Thoracic aorta (tissue), 2 donors: ENCODE data around the gene RIPK4. TPM values are rescaled to one million over a fixed set of nuclear protein-coding genes. Genes with fewer than 3 reads are reported as not detected.

ENCODE experiments used
- ATAC-seq: fragments of 150-250 bp; one replicate; pipeline ENCODE4 v1.8.0; 2017; ENCODE audit warnings: low read depth; ENCODE audit not compliant: insufficient number of reproducible peaks, low FRiP score
- DNase-seq: peaks from one replicate; pipeline ENCODE4 v3.0.0-alpha.2; 2020; ENCODE audit warnings: low spot score
- H3K27ac ChIP-seq, 2 donors: fragments of 200-600 bp; sonication (generic); 1 replicate in 1 of 2; 2 replicates in 1 of 2; pipeline ENCODE4 v1.5.1; 2016; ENCODE audit warnings: mild to moderate bottlenecking in 2 of 2, moderate library complexity in 2 of 2
- H3K27me3 ChIP-seq: fragments of 200-600 bp; sonication (generic); replicated peaks from 2 replicates; pipeline ENCODE4 v1.6.0; 2016; ENCODE audit warnings: mild to moderate bottlenecking; ENCODE audit not compliant: insufficient read depth
- H3K36me3 ChIP-seq: fragments of 200-600 bp; sonication (generic); one replicate; pipeline ENCODE4 v1.5.1; 2016
- H3K4me1 ChIP-seq, 2 donors: fragments of 200-600 bp; sonication (generic); 1 replicate in 1 of 2; 2 replicates in 1 of 2; pipeline versions ENCODE4 v1.5.1 to v1.6.0; 2016; ENCODE audit warnings: low read depth in 2 of 2, mild to moderate bottlenecking in 1 of 2; ENCODE audit not compliant: control insufficient read depth in 1 of 2
- H3K4me3 ChIP-seq: fragments of 200-600 bp; sonication (generic); 2 replicates; pipeline ENCODE4 v1.5.1; 2016; ENCODE audit warnings: mild to moderate bottlenecking
- H3K9me3 ChIP-seq: fragments of 200-600 bp; sonication (generic); 2 replicates; pipeline ENCODE4 v1.5.1; 2016
- total RNA-seq, 2 donors: library from RNA; depleted of rRNA; stranded (reverse); fragments of >200 nt; gene quantifications; one replicate each; pipeline versions ENCODE4 v1.1.0 to v1.2.3, GENCODE V29; 2016
- TF ChIP-seq, protein P1 (sequence below): fragments of 200-600 bp; sonication (generic); IDR thresholded peaks from one replicate; pipeline ENCODE4 v1.5.1; 2019; ENCODE audit warnings: antibody characterized with exemption

RIPK4 gene
- total RNA-seq, 2 donors from 2014 or later = 6.3 to 9.2 TPM

DNA sequence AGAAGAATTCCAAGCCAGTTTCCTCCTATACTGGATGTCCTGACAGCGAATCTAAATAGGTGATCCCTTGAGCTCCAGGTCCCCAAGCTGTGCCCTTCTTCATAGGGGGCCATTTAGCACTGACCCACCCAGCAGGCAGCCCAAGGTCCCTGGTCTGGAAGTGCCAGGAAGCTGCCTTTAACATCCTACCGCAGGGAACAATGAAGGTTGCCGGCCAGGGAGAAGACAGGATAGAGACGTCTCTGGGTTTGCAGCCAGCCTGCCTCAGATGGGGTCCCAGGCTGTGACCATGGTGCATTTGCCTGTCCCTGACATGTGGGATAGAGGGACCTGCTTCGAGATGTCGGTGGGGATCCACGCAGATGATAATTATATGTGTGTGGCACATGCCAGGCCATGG lies 2.7 kb upstream of the RIPK4 start:
- TF ChIP-seq, protein P1, sequence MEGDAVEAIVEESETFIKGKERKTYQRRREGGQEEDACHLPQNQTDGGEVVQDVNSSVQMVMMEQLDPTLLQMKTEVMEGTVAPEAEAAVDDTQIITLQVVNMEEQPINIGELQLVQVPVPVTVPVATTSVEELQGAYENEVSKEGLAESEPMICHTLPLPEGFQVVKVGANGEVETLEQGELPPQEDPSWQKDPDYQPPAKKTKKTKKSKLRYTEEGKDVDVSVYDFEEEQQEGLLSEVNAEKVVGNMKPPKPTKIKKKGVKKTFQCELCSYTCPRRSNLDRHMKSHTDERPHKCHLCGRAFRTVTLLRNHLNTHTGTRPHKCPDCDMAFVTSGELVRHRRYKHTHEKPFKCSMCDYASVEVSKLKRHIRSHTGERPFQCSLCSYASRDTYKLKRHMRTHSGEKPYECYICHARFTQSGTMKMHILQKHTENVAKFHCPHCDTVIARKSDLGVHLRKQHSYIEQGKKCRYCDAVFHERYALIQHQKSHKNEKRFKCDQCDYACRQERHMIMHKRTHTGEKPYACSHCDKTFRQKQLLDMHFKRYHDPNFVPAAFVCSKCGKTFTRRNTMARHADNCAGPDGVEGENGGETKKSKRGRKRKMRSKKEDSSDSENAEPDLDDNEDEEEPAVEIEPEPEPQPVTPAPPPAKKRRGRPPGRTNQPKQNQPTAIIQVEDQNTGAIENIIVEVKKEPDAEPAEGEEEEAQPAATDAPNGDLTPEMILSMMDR = no peak
- DNase-seq (no peak), ATAC-seq (no peak)
- Histone ChIP-seq H3K27me3 (no peaks in the 10 kb centered on the region), H3K27ac (no peak overlapping the region), H3K4me1 (peaks cover 0 to 28% of the 10 kb centered on the region in 2 donors), H3K36me3 (no peaks in the 10 kb centered on the region), H3K9me3 (no peaks in the 10 kb centered on the region), H3K4me3 (no peak overlapping the region)

DNA sequence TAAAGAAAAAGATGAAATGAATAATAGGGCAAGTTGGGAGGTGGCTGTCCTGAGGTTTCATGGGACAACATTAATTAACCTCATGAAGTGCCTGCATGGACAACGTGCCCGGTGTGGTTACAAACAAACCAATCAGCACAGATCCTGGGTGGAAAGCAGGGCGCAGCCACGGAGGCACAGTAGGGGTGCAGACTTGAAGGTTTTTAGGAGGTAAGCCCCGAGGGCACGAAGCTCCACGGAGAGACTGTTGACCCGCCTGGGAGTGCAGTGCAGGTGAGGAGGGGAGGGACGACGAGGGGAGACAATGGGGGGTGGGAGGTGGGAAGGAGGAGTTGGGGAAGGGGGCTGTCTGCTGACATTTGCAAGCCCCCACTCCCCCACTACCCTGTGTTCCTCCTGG lies 2.3 kb upstream of the RIPK4 start:
- no peaks in the 10 kb centered on the region for H3K9me3 ChIP-seq
- peak overlapping the region; percentile 69 for H3K4me3 ChIP-seq
- TF ChIP-seq, protein P1 = no peak
- H3K4me1 ChIP-seq = peaks cover 0 to 28% of the 10 kb centered on the region in 2 donors
- H3K27me3 ChIP-seq = no peaks in the 10 kb centered on the region
- no peak for DNase-seq
- no peak for ATAC-seq
- H3K36me3 ChIP-seq = no peaks in the 10 kb centered on the region
- H3K27ac ChIP-seq = peak overlapping the region; percentile 55 to 75

DNA sequence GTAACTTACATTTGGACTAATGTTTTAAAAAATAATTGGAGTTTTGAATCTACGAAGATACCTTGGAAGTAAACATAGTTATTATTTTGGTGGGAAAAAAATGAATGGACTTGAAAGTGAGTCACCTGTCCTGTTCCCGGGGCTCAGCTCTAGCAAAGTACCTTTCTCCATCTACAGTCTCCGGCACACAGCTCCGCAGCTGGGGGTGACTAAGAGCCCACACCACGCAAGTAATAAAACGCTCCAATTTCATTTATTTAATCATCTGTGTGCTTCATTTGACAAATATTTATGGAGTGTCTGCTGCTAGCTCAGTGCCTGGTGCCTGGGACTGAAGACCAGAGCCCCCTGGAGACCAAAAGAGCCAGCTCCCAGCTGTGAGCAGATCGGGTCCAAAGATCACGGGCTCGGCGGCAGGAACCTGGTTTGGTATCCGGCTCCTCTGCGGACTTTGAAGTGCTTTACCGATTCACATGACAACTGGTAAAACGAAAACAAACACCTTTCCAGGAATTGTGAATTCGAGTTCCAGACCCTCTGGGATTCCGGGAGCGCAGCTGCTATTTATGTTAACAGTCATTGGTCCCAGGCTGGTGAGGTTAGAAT lies 1.7 kb upstream of the RIPK4 start:
- TF ChIP-seq, protein P1 = no peak
- Histone ChIP-seq H3K36me3 (no peaks in the 10 kb centered on the region), H3K4me3 (peak overlapping the region; percentile 69), H3K4me1 (peaks cover 0 to 28% of the 10 kb centered on the region in 2 donors), H3K27me3 (no peaks in the 10 kb centered on the region), H3K9me3 (no peaks in the 10 kb centered on the region), H3K27ac (peak overlapping the region; percentile 55 to 75)
- DNase-seq (no peak), ATAC-seq (no peak)

DNA sequence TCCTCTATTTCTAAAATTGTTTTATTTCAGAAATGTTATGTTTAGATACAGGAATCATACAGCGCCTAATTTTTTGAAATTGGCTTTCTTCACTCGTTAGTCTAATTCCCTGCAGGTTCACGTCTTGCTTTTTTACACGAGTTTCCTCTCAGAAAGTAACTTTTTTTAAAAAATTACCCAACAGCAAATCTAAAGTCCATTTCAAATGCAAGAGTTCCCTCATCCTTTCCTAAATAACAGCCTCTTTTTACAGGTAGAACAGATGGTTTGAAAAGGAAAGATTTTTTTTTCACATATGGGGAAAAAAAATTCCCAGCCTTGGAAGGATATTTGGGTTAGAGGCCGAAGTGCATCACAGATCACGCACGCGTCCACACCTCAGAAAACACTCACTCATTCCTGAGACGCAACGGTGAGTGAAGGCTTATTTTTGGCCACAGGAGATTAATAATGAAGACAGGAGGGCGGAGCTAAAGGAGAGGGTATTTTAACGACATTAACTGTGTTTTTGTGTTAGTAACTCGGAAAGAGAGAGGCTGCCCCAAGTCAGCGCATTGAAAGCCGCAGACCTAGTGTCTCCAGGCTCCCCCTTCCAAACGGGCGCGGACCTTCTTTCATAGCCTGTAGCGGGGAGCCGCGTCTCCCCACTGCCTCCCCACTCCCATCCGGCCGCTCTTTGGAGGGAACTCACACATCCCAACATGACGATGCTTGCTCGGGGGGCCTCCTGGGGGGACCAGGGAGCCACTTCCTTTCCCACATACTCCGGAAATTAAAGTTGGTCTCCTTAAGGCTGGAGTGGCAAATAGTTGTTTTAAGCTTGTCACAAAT lies 969 bp upstream of the RIPK4 start:
- DNase-seq (no peak), ATAC-seq (peak; percentile 51)
- Histone ChIP-seq H3K4me1 (peaks cover 0 to 28% of the 10 kb centered on the region in 2 donors), H3K27me3 (no peaks in the 10 kb centered on the region), H3K36me3 (no peaks in the 10 kb centered on the region), H3K27ac (peak overlapping the region; percentile 26 to 75), H3K4me3 (peak overlapping the region; percentile 69), H3K9me3 (no peaks in the 10 kb centered on the region)
- TF ChIP-seq, protein P1 = no peak

DNA sequence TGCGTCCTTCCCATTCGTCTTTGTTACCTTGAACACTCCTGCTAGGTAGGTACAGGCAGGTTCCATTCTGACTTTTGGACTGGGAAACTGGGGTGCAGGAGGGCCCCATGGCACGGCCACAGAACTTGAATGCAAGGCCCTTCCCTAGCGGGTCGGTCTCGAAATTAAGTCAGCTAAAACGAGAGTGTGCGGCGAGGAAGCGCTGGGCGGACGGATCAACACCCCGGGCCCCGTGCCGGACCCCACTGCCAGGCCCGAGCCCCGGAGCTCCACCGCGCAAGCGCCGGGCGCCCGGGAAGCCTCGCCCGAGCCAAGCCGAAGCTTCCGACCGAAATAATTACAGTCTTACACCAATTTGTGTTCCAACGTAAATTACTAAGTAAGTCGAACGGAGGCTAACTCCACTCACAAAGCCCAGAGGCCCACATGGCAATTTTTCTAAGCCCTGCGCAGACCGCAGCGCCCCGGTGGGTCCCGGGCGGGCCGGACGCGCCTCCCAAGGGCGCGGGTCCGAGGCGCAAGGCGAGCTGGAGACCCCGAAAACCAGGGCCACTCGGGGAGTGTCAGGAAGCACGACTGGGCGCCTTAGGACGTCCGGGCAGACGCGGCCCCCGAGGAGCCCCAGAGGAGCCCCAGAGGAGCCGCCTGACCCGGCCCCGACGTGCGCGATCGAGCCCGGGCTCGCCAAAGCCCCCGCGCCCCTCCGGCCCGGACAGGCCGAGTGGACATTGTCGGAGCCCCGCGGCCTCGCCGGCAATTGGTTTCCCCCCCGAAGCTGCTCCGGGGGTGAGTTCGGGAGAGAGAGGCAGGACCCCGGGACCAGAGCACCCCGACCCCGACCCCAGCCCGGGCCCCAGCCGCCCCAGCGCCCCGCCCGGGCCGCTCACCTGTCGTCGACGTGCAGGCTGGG lies 624 bp downstream of the RIPK4 start:
- no peak for DNase-seq
- H3K27me3 ChIP-seq = no peaks in the 10 kb centered on the region

More for the DNA sequence above, 624 bp downstream of the RIPK4 start:
- peak overlapping the region; percentile 69 for H3K4me3 ChIP-seq
- H3K27ac ChIP-seq = peak overlapping the region; percentile 46 to 55
- ATAC-seq = no peak
- H3K36me3 ChIP-seq = no peaks in the 10 kb centered on the region
- peaks cover 3 to 43% of the 10 kb centered on the region in 2 donors for H3K4me1 ChIP-seq
- H3K9me3 ChIP-seq = no peaks in the 10 kb centered on the region
- TF ChIP-seq, protein P1 = no peak
